ENCODE measurements around the gene IFT81.

- no peak for TF ChIP-seq CTCF (IDR thresholded peaks at IDR 0.05; ENCODE audit: insufficient read depth, low read length, poor library complexity, severe bottlenecking)
- TF ChIP-seq EZH2phosphoT487 (conservative IDR thresholded peaks at IDR 0.05; ENCODE audit: low read length) = no peak
Measured at GRCh38 chr12:110185626-110186025, 61.5 kb downstream of the IFT81 start.
